Breast epithelium (tissue), 3 donors: ENCODE measurements around the gene PDE1C.

Source experiments
- CTCF ChIP-seq, 3 donors: fragments of 450-650 bp; IDR thresholded peaks; one replicate each; pipeline ENCODE4 v1.5.1; 2016 to 2017; ENCODE audit warnings: antibody characterized with exemption in 3 of 3, mild to moderate bottlenecking in 3 of 3, moderate library complexity in 3 of 3
- POLR2A ChIP-seq: fragments of 450-650 bp; IDR thresholded peaks from one replicate; pipeline ENCODE4 v1.6.1; 2016; ENCODE audit warnings: antibody characterized with exemption, mild to moderate bottlenecking, moderate library complexity
- POLR2AphosphoS5 ChIP-seq, 3 donors: sonication (generic); formaldehyde crosslinking; IDR thresholded peaks; one replicate each; pipeline ENCODE4 v1.6.1; 2017; ENCODE audit warnings: antibody characterized with exemption in 3 of 3

GRCh38 chr7:31767686-31768358 is 302.4 kb downstream of the PDE1C start:
- TF ChIP-seq POLR2A (no peak), CTCF (IDR thresholded peaks at IDR 0.05) (no peak), POLR2AphosphoS5 (IDR thresholded peaks at IDR 0.05) (no peak)
